ENCODE results near the gene RNF208.

- TF ChIP-seq EZH2 (IDR thresholded peaks at IDR 0.05; ENCODE audit: insufficient read depth, poor library complexity, severe bottlenecking) (no peak), EZH2phosphoT487 (IDR thresholded peaks at IDR 0.05; ENCODE audit: insufficient read depth, low read depth) (no peak)
Measured at GRCh38 chr9:137179761-137180160, 42.3 kb downstream of the RNF208 start.

All from GM23248 (cell line).